DND-41 (cell line): ENCODE measurements around the gene MRPS31.
A peak's percentile ranks its signal among the peaks of the same experiment; 100 is the strongest.
"Not testable (repeated sequence)": the region's sequence is repeated elsewhere in the genome, so short reads cannot be mapped to it uniquely, and the experiment has no call there.

Experiments
- ATAC-seq: fragments of 200-7000 bp; cut with Tn5 transposase; 3 replicates; pipeline ENCODE4 v1.9.1; 2021; ENCODE audit warnings: low read depth; ENCODE audit not compliant: insufficient read depth
- DNase-seq: peaks from one replicate; pipeline ENCODE4 v3.0.0-alpha.2; 2020
- H2AFZ ChIP-seq: 2 replicates; pipeline ENCODE4 v1.6.0; 2012; ENCODE audit warnings: low read depth, low read length
- H3K27ac ChIP-seq: 2 replicates; pipeline ENCODE4 v1.5.1; 2012; ENCODE audit warnings: low read length, inconsistent platforms
- H3K27me3 ChIP-seq: fragments of 200-600 bp; sonication (generic); 2 replicates; pipeline ENCODE4 v1.6.0; 2012; ENCODE audit warnings: low read length, mild to moderate bottlenecking, inconsistent platforms; ENCODE audit not compliant: insufficient read depth, poor library complexity
- H3K36me3 ChIP-seq: 2 replicates; pipeline ENCODE4 v1.5.1; 2012; ENCODE audit warnings: low read length, inconsistent platforms; ENCODE audit not compliant: insufficient read depth
- H3K4me1 ChIP-seq: 2 replicates; pipeline ENCODE4 v1.5.1; 2012; ENCODE audit warnings: mild to moderate bottlenecking, low read length; ENCODE audit not compliant: insufficient read depth
- H3K4me2 ChIP-seq: 2 replicates; pipeline ENCODE4 v1.6.0; 2012; ENCODE audit warnings: mild to moderate bottlenecking, moderate library complexity, low read length, inconsistent platforms; ENCODE audit not compliant: insufficient read depth
- H3K4me3 ChIP-seq, 2 experiments: fragments of 200-600 bp in 1 of 2; shearing (Covaris generic) in 1 of 2; 2 replicates each; pipeline ENCODE4 v1.5.1; 2012 to 2016; ENCODE audit warnings: inconsistent platforms in 2 of 2, low read length in 2 of 2, mild to moderate bottlenecking in 2 of 2, low read depth in 1 of 2, moderate library complexity in 1 of 2
- H3K79me2 ChIP-seq: 2 replicates; pipeline ENCODE4 v1.6.0; 2012; ENCODE audit warnings: low read length, inconsistent platforms; ENCODE audit not compliant: insufficient read depth
- H3K9ac ChIP-seq: 2 replicates; pipeline ENCODE4 v1.6.0; 2012; ENCODE audit warnings: low read depth, mild to moderate bottlenecking, inconsistent platforms, low read length, moderate library complexity
- H3K9me3 ChIP-seq: 2 replicates; pipeline ENCODE4 v1.5.1; 2012; ENCODE audit warnings: low read length, moderate library complexity, mild to moderate bottlenecking, inconsistent platforms; ENCODE audit not compliant: insufficient read depth, severe bottlenecking
- H4K20me1 ChIP-seq: 2 replicates; pipeline ENCODE4 v1.6.0; 2012; ENCODE audit warnings: low read length; ENCODE audit not compliant: insufficient read depth
- EZH2 ChIP-seq: IDR thresholded peaks from 3 replicates; pipeline ENCODE4 v1.6.1; 2012; ENCODE audit warnings: borderline replicate concordance, low read depth, mild to moderate bottlenecking, moderate library complexity, low read length, inconsistent platforms; ENCODE audit not compliant: severe bottlenecking
- TF ChIP-seq, protein P1 (sequence below): IDR thresholded peaks from 2 replicates; pipeline ENCODE4 v1.5.1; 2012; ENCODE audit warnings: borderline replicate concordance, low read length, moderate library complexity, mild to moderate bottlenecking; ENCODE audit not compliant: poor library complexity, severe bottlenecking; ENCODE audit errors: extremely low read depth

Gene MRPS31

GRCh38 chr13:40728595-40728994 lies 42.4 kb downstream of the MRPS31 start:
- Histone ChIP-seq H3K4me1 (no peaks in the 10 kb centered on the region), H3K79me2 (no peaks in the 10 kb centered on the region), H3K4me3 (no peak overlapping the region), H4K20me1 (no peaks in the 10 kb centered on the region), H3K27ac (no peak overlapping the region), H3K9me3 (no peaks in the 10 kb centered on the region), H3K27me3 (no peaks in the 10 kb centered on the region), H3K4me2 (no peak overlapping the region), H3K9ac (no peak overlapping the region), H2AFZ (no peak overlapping the region), H3K36me3 (peaks cover 26% of the 10 kb centered on the region; the same call in 1 of the 2 replicates)
- DNase-seq = no peak
- no peak for ATAC-seq
- TF ChIP-seq, protein P1, sequence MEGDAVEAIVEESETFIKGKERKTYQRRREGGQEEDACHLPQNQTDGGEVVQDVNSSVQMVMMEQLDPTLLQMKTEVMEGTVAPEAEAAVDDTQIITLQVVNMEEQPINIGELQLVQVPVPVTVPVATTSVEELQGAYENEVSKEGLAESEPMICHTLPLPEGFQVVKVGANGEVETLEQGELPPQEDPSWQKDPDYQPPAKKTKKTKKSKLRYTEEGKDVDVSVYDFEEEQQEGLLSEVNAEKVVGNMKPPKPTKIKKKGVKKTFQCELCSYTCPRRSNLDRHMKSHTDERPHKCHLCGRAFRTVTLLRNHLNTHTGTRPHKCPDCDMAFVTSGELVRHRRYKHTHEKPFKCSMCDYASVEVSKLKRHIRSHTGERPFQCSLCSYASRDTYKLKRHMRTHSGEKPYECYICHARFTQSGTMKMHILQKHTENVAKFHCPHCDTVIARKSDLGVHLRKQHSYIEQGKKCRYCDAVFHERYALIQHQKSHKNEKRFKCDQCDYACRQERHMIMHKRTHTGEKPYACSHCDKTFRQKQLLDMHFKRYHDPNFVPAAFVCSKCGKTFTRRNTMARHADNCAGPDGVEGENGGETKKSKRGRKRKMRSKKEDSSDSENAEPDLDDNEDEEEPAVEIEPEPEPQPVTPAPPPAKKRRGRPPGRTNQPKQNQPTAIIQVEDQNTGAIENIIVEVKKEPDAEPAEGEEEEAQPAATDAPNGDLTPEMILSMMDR = no peak
- no peak for TF ChIP-seq EZH2

GRCh38 chr13:40714433-40714832 lies 56.6 kb downstream of the MRPS31 start:
- H3K36me3 ChIP-seq = peaks cover 11% of the 10 kb centered on the region; the same call in 1 of the 2 replicates
- H4K20me1 ChIP-seq, H3K9ac ChIP-seq, H3K4me1 ChIP-seq, H3K27ac ChIP-seq, H3K79me2 ChIP-seq, ATAC-seq, H3K4me2 ChIP-seq, H3K27me3 ChIP-seq, H3K4me3 ChIP-seq, DNase-seq, H2AFZ ChIP-seq, H3K9me3 ChIP-seq: not testable (repeated sequence)

- Histone ChIP-seq H4K20me1 (no peaks in the 10 kb centered on the region), H3K9me3 (no peaks in the 10 kb centered on the region), H3K4me1 (no peaks in the 10 kb centered on the region), H3K79me2 (no peaks in the 10 kb centered on the region), H3K9ac (no peak overlapping the region), H3K27ac (no peak overlapping the region), H2AFZ (no peak overlapping the region), H3K36me3 (no peaks in the 10 kb centered on the region), H3K4me2 (no peak overlapping the region), H3K27me3 (no peaks in the 10 kb centered on the region), H3K4me3 (no peak overlapping the region)
- TF ChIP-seq, protein P1 = no peak
- no peak for TF ChIP-seq EZH2
- ATAC-seq = peak; percentile 85
- peak; percentile 18 for DNase-seq
Observed at GRCh38 chr13:40706439-40706838, 64.6 kb downstream of the MRPS31 start.

- Histone ChIP-seq H2AFZ (no peak overlapping the region), H3K4me2 (no peak overlapping the region), H3K9me3 (no peaks in the 10 kb centered on the region), H4K20me1 (no peaks in the 10 kb centered on the region), H3K27ac (no peak overlapping the region), H3K4me1 (no peaks in the 10 kb centered on the region), H3K36me3 (no peaks in the 10 kb centered on the region), H3K79me2 (no peaks in the 10 kb centered on the region), H3K27me3 (no peaks in the 10 kb centered on the region), H3K4me3 (no peak overlapping the region), H3K9ac (no peak overlapping the region)
- TF ChIP-seq, protein P1 = no peak
- no peak for DNase-seq
- no peak for ATAC-seq
Observed at GRCh38 chr13:40697711-40698110, 73.3 kb downstream of the MRPS31 start.
